Trophoblast cell (in vitro differentiated cells and primary cell): Measurements from ENCODE around the gene ZNF441.
"Not testable (repeated sequence)": the region's sequence is repeated elsewhere in the genome, so short reads cannot be mapped to it uniquely, and the experiment has no call there.

Source experiments
- DNase-seq, 2 donors: peaks; one replicate each; pipeline ENCODE4 v3.0.0-alpha.2; 2016
- H2AFZ ChIP-seq: 2 replicates; pipeline ENCODE4 v1.6.1; 2013; ENCODE audit warnings: low read length, moderate library complexity, mild to moderate bottlenecking; ENCODE audit not compliant: insufficient read depth, poor library complexity
- H2AK5ac ChIP-seq: 2 replicates; pipeline ENCODE4 v1.6.1; 2013; ENCODE audit warnings: mild to moderate bottlenecking, low read length
- H2BK120ac ChIP-seq: 2 replicates; pipeline ENCODE4 v1.6.1; 2013; ENCODE audit warnings: low read length, mild to moderate bottlenecking, moderate library complexity; ENCODE audit not compliant: insufficient read depth, poor library complexity
- H2BK12ac ChIP-seq: 2 replicates; pipeline ENCODE4 v1.6.1; 2013; ENCODE audit warnings: mild to moderate bottlenecking, low read length, moderate library complexity
- H2BK5ac ChIP-seq: 2 replicates; pipeline ENCODE4 v1.6.1; 2013; ENCODE audit warnings: low read length, low read depth, moderate library complexity, mild to moderate bottlenecking; ENCODE audit not compliant: poor library complexity
- H3K14ac ChIP-seq: 2 replicates; pipeline ENCODE4 v1.6.1; 2013; ENCODE audit warnings: mild to moderate bottlenecking, low read length
- H3K18ac ChIP-seq: 2 replicates; pipeline ENCODE4 v1.6.1; 2013; ENCODE audit warnings: mild to moderate bottlenecking, low read length
- H3K23ac ChIP-seq: 2 replicates; pipeline ENCODE4 v1.6.1; 2013; ENCODE audit warnings: low read length
- H3K27ac ChIP-seq: 2 replicates; pipeline ENCODE4 v1.5.1; 2013; ENCODE audit warnings: low read depth, mild to moderate bottlenecking, inconsistent platforms, low read length, moderate library complexity
- H3K27me3 ChIP-seq: 2 replicates; pipeline ENCODE4 v1.6.1; 2013; ENCODE audit warnings: inconsistent platforms, mild to moderate bottlenecking, low read length, moderate library complexity; ENCODE audit not compliant: insufficient read depth
- H3K36me3 ChIP-seq, 2 experiments: 1 replicate in 1 of 2; 2 replicates in 1 of 2; pipeline ENCODE4 v1.6.1; 2013; ENCODE audit warnings: low read length in 2 of 2, mild to moderate bottlenecking in 2 of 2, moderate library complexity in 1 of 2; ENCODE audit not compliant: insufficient read depth in 2 of 2, control insufficient read depth in 1 of 2
- H3K4ac ChIP-seq: 2 replicates; pipeline ENCODE4 v1.6.1; 2013; ENCODE audit warnings: low read depth, mild to moderate bottlenecking, low read length, moderate library complexity
- H3K4me1 ChIP-seq, 2 experiments: 1 replicate in 1 of 2; 2 replicates in 1 of 2; pipeline ENCODE4 v1.6.1; 2013; ENCODE audit warnings: low read length in 2 of 2, mild to moderate bottlenecking in 2 of 2, moderate library complexity in 1 of 2; ENCODE audit not compliant: insufficient read depth in 2 of 2, control insufficient read depth in 1 of 2
- H3K4me2 ChIP-seq: 2 replicates; pipeline ENCODE4 v1.6.1; 2013; ENCODE audit warnings: inconsistent platforms, mild to moderate bottlenecking, low read length, moderate library complexity
- H3K4me3 ChIP-seq: 2 replicates; pipeline ENCODE4 v1.5.1; 2013; ENCODE audit warnings: mild to moderate bottlenecking, low read depth, low read length, inconsistent platforms
- H3K79me1 ChIP-seq: one replicate; pipeline ENCODE4 v1.6.1; 2013; ENCODE audit warnings: low read length
- H3K79me2 ChIP-seq: 2 replicates; pipeline ENCODE4 v1.6.1; 2013; ENCODE audit warnings: low read length, mild to moderate bottlenecking; ENCODE audit not compliant: control insufficient read depth, insufficient read depth, poor library complexity
- H3K9ac ChIP-seq: 2 replicates; pipeline ENCODE4 v1.6.1; 2013; ENCODE audit warnings: mild to moderate bottlenecking, low read length
- H3K9me3 ChIP-seq: 2 replicates; pipeline ENCODE4 v1.6.1; 2013; ENCODE audit warnings: low read depth, mild to moderate bottlenecking, control low read depth, inconsistent platforms, low read length; ENCODE audit not compliant: insufficient read depth
- H4K12ac ChIP-seq: 2 replicates; pipeline ENCODE4 v1.6.1; 2013; ENCODE audit warnings: low read depth, mild to moderate bottlenecking, low read length, moderate library complexity
- H4K8ac ChIP-seq: 2 replicates; pipeline ENCODE4 v1.6.1; 2013; ENCODE audit warnings: low read depth, mild to moderate bottlenecking, low read length, moderate library complexity
- H4K91ac ChIP-seq: one replicate; pipeline ENCODE4 v1.6.1; 2013; ENCODE audit warnings: low read depth, mild to moderate bottlenecking, low read length, moderate library complexity
- WGBS: extraction: QIAGEN DNeasy Blood & Tissue Kit; methylation state at CpG from one replicate; pipeline ENCODE4 v1.1.7; 2013; ENCODE audit warnings: missing lambda C conversion rate; ENCODE audit not compliant: insufficient read length, insufficient coverage; ENCODE audit errors: extremely low coverage; 5-methylcytosine and 5-hydroxymethylcytosine counted together

Gene ZNF441

GRCh38 chr19:11763611-11764010 is 3.2 kb upstream of the ZNF441 start:
- Histone ChIP-seq H2BK5ac (no peak overlapping the region), H2BK120ac (no peak overlapping the region), H3K4me1 (peaks cover 2 to 9% of the 10 kb centered on the region in 2 experiments), H3K79me2 (peaks cover 4% of the 10 kb centered on the region), H3K9ac (no peak overlapping the region), H3K4ac (no peak overlapping the region), H4K91ac (no peak overlapping the region), H3K27ac (no peak overlapping the region), H3K9me3 (peaks cover 2% of the 10 kb centered on the region), H4K12ac (no peak overlapping the region), H3K4me3 (no peak overlapping the region), H3K14ac (no peak overlapping the region), H2AFZ (no peak overlapping the region), H3K36me3 (no peaks in the 10 kb centered on the region), H3K79me1 (peaks cover 4% of the 10 kb centered on the region), H2AK5ac (no peak overlapping the region), H3K23ac (no peak overlapping the region), H4K8ac (no peak overlapping the region), H3K4me2 (no peak overlapping the region), H3K18ac (no peak overlapping the region), H3K27me3 (no peaks in the 10 kb centered on the region), H2BK12ac (no peak overlapping the region)
- WGBS, result no CpG with 5 or more reads among the region's 1 CpG
- DNase-seq, result no peak

- H3K27me3 ChIP-seq, result no peaks in the 10 kb centered on the region
- no peak overlapping the region for H2BK12ac ChIP-seq
- peak overlapping the region; percentile 63 for H4K91ac ChIP-seq
- no peak overlapping the region for H3K4me3 ChIP-seq
- H2AFZ ChIP-seq, result peak overlapping the region; percentile 93
- peaks cover 11% of the 10 kb centered on the region for H3K9me3 ChIP-seq
- no peak overlapping the region for H4K12ac ChIP-seq
- no peak overlapping the region for H2AK5ac ChIP-seq
- peaks cover 4% of the 10 kb centered on the region for H3K79me1 ChIP-seq
- H3K23ac ChIP-seq, result no peak overlapping the region
- H3K4me2 ChIP-seq, result peak overlapping the region; percentile 84
- no peak overlapping the region for H2BK5ac ChIP-seq
- H3K9ac ChIP-seq, result no peak overlapping the region
- no peak overlapping the region for H3K18ac ChIP-seq
- H4K8ac ChIP-seq, result peak overlapping the region; percentile 93
- no peak overlapping the region for H3K27ac ChIP-seq
- H3K4me1 ChIP-seq, result peaks cover 2 to 9% of the 10 kb centered on the region in 2 experiments
- H3K79me2 ChIP-seq, result peaks cover 4% of the 10 kb centered on the region
- no peaks in the 10 kb centered on the region for H3K36me3 ChIP-seq
- H3K4ac ChIP-seq, result no peak overlapping the region
- no CpG with 5 or more reads among the region's 20 CpGs for WGBS
- DNase-seq, result peak; percentile 36 to 46
- H3K14ac ChIP-seq, result no peak overlapping the region
- H2BK120ac ChIP-seq, result no peak overlapping the region
Measured at GRCh38 chr19:11767633-11768133, 883 bp downstream of the ZNF441 start.

- Histone ChIP-seq H3K14ac (no peak overlapping the region), H3K79me1 (peaks cover 4% of the 10 kb centered on the region), H3K36me3 (no peaks in the 10 kb centered on the region), H3K4me1 (peaks cover 2 to 9% of the 10 kb centered on the region in 2 experiments), H2BK120ac (no peak overlapping the region), H3K27ac (no peak overlapping the region), H3K18ac (no peak overlapping the region), H3K9me3 (peaks cover 11% of the 10 kb centered on the region), H3K4me3 (no peak overlapping the region), H2AK5ac (no peak overlapping the region), H4K12ac (no peak overlapping the region), H3K4ac (no peak overlapping the region), H3K9ac (no peak overlapping the region), H3K79me2 (peaks cover 4% of the 10 kb centered on the region), H2BK5ac (no peak overlapping the region), H3K27me3 (no peaks in the 10 kb centered on the region), H3K4me2 (no peak overlapping the region), H3K23ac (no peak overlapping the region), H2AFZ (no peak overlapping the region), H2BK12ac (no peak overlapping the region), H4K8ac (no peak overlapping the region), H4K91ac (no peak overlapping the region)
- no CpG with 5 or more reads among the region's 4 CpGs for WGBS
- no peak for DNase-seq
Measured at GRCh38 chr19:11769995-11770394, 3.2 kb downstream of the ZNF441 start.

GRCh38 chr19:11771520-11771919 is 4.7 kb downstream of the ZNF441 start:
- H2BK5ac ChIP-seq, H3K23ac ChIP-seq, H3K79me2 ChIP-seq, H2AK5ac ChIP-seq, H3K36me3 ChIP-seq, H3K4me3 ChIP-seq, H2BK12ac ChIP-seq, H2BK120ac ChIP-seq, H3K27me3 ChIP-seq, H3K18ac ChIP-seq, H2AFZ ChIP-seq, H4K91ac ChIP-seq, H3K14ac ChIP-seq, H4K8ac ChIP-seq, H3K9ac ChIP-seq, H3K79me1 ChIP-seq, DNase-seq, H3K4me2 ChIP-seq, H3K4me1 ChIP-seq, H3K27ac ChIP-seq, H3K4ac ChIP-seq, H4K12ac ChIP-seq: not testable (repeated sequence)
- no CpG with 5 or more reads among the region's 11 CpGs for WGBS
- H3K9me3 ChIP-seq, result peaks cover 11% of the 10 kb centered on the region
